ENCODE measurements around the gene KRT76.

KRT76 gene

DNA sequence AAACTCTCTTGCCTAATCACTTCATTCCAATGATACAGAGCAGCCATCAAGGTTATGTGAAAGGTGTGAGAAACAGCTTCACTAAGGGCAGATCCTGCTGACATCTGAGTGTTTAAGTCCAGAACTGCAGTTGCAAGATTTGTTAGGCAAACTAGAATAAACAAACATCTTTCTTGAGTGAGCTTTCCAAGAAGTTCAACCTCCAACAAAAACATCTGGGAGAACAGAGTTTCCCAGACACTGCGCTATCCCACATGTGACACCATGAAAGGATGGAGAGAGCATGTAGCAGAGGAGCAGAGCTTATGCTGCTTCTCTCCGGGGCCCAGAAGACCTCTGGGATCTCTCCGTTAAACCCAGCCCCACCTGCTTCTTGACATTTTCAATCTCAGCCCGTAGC lies 5.6 kb downstream of the KRT76 start:
- no peak overlapping the region for H3K4me3 ChIP-seq (ENCODE audit: low read depth, low read length)
- no peak for DNase-seq (ENCODE audit: low read depth)
- TF ChIP-seq, protein P1, sequence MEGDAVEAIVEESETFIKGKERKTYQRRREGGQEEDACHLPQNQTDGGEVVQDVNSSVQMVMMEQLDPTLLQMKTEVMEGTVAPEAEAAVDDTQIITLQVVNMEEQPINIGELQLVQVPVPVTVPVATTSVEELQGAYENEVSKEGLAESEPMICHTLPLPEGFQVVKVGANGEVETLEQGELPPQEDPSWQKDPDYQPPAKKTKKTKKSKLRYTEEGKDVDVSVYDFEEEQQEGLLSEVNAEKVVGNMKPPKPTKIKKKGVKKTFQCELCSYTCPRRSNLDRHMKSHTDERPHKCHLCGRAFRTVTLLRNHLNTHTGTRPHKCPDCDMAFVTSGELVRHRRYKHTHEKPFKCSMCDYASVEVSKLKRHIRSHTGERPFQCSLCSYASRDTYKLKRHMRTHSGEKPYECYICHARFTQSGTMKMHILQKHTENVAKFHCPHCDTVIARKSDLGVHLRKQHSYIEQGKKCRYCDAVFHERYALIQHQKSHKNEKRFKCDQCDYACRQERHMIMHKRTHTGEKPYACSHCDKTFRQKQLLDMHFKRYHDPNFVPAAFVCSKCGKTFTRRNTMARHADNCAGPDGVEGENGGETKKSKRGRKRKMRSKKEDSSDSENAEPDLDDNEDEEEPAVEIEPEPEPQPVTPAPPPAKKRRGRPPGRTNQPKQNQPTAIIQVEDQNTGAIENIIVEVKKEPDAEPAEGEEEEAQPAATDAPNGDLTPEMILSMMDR (IDR thresholded peaks at IDR 0.05; ENCODE audit: control insufficient read depth, extremely low read depth, insufficient read depth): no peak

GRCh38 chr12:52771088-52771487 lies 6.1 kb downstream of the KRT76 start:
- no peak for DNase-seq (ENCODE audit: low read depth)
- TF ChIP-seq, protein P1 (IDR thresholded peaks at IDR 0.05; ENCODE audit: control insufficient read depth, extremely low read depth, insufficient read depth): no peak

GRCh38 chr12:52769946-52770345 lies 7.2 kb downstream of the KRT76 start:
- no peak for DNase-seq (ENCODE audit: low read depth)
- no peak overlapping the region for H3K4me3 ChIP-seq (ENCODE audit: low read depth, low read length)
- TF ChIP-seq, protein P1 (IDR thresholded peaks at IDR 0.05; ENCODE audit: control insufficient read depth, extremely low read depth, insufficient read depth): no peak

More at GRCh38 chr12:52771088-52771487, 6.1 kb downstream of the KRT76 start:
- no peak overlapping the region for H3K4me3 ChIP-seq (ENCODE audit: low read depth, low read length)

DNA sequence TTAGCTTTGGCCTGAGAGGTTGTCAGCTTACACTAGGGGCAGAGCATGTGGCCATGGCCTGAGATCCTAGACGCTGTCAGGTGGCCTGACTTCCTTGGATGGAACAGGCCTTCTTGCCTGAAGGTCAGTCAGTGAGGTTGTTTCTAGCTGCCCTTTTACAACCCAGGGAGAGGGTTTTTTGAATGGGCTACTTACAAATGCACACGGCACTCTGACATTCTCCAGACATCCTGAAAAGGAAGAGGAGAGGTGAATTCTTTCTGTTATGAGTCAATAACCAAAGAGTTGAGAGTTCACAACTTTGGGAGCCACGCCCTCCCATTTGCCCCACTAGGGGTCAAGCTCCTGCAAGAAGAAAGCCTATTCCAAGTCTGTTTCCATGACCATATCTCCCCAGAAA lies 7.8 kb downstream of the KRT76 start:
- TF ChIP-seq, protein P1 (IDR thresholded peaks at IDR 0.05; ENCODE audit: control insufficient read depth, extremely low read depth, insufficient read depth): no peak
- no peak for DNase-seq (ENCODE audit: low read depth)
- no peak overlapping the region for H3K4me3 ChIP-seq (ENCODE audit: low read depth, low read length)

- TF ChIP-seq, protein P1 (IDR thresholded peaks at IDR 0.05; ENCODE audit: control insufficient read depth, extremely low read depth, insufficient read depth): no peak
- DNase-seq (ENCODE audit: low read depth): no peak
- H3K4me3 ChIP-seq (ENCODE audit: low read depth, low read length): no peak overlapping the region
These were observed 8.5 kb downstream of the KRT76 start for GRCh38 chr12:52768479-52769200.

DNA sequence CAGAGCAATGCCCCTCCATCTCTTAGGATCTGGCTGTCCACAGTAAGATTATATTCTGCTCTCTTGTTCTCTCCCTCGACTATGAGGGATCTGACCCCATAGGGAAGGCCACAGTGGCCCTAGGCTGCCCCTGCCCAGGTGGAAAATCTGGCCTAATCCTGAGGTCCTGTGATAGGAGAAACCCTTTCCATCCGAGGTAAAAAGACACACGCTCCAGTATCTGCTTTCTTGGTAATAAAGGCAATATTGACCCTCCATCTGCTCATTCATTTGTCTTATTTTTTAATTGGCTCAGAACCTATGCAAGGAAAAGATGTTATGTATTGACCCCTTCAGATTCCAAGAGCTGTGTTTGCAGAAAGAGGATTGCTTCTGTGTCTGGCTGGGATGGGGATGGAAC lies 9.7 kb downstream of the KRT76 start:
- no peak for DNase-seq (ENCODE audit: low read depth)
- no peak overlapping the region for H3K4me3 ChIP-seq (ENCODE audit: low read depth, low read length)
- TF ChIP-seq, protein P1 (IDR thresholded peaks at IDR 0.05; ENCODE audit: control insufficient read depth, extremely low read depth, insufficient read depth): no peak

DNA sequence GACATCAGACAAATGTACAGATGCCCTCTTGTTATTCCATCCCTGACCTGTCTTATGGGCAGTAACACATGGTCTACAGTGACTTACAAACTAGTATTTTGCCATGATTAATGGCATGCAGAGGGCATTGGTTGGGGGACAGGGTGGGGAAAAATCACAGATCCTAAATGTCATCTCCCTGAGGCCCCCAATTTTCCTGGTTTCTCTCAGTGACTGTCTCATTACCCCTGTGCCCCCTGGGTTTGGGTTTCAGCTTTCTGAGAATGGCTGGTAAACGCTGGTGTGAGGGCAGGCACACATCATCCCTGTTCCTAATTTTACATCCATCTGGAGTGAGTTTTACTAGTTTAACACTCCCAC lies 10.1 kb downstream of the KRT76 start:
- TF ChIP-seq, protein P1 (IDR thresholded peaks at IDR 0.05; ENCODE audit: control insufficient read depth, extremely low read depth, insufficient read depth): no peak
- no peak overlapping the region for H3K4me3 ChIP-seq (ENCODE audit: low read depth, low read length)
- no peak for DNase-seq (ENCODE audit: low read depth)
